A673 (cell line): ENCODE results near the gene FBLN5.

Source experiments
- CTCF ChIP-seq: fragments of 300-800, 200-600 bp; sonication (generic); conservative IDR thresholded peaks from 2 replicates; pipeline ENCODE4 v1.5.1; 2017; ENCODE audit warnings: low read depth, mild to moderate bottlenecking, antibody characterized with exemption, low read length, moderate library complexity, mixed read lengths
- EZH2 ChIP-seq: fragments of 200-600 bp; sonication (generic); IDR thresholded peaks from 2 replicates; pipeline ENCODE4 v1.6.1; 2017; ENCODE audit warnings: borderline replicate concordance, low read depth, mild to moderate bottlenecking, mixed read lengths, antibody characterized with exemption, low read length; ENCODE audit not compliant: poor library complexity, severe bottlenecking

- TF ChIP-seq EZH2 (no peak), CTCF (no peak)
Observed at GRCh38 chr14:91935586-91935985, 11.9 kb downstream of the FBLN5 start.
